GM18873 (cell line): ENCODE data around the gene AHCYL2.
"Not testable (repeated sequence)": the region's sequence is repeated elsewhere in the genome, so short reads cannot be mapped to it uniquely, and the experiment has no call there.

Experiments
- ATAC-seq: cut with Tn5 transposase; IDR thresholded peaks from one replicate; pipeline ENCODE4 v1.9.1; 2021; ENCODE audit warnings: mild to moderate bottlenecking, moderate library complexity, moderate number of reproducible peaks; ENCODE audit not compliant: unreplicated experiment, low FRiP score

Gene AHCYL2

GRCh38 chr7:129475931-129476330 lies 251.1 kb downstream of the AHCYL2 start:
- not testable (repeated sequence) for ATAC-seq

DNA sequence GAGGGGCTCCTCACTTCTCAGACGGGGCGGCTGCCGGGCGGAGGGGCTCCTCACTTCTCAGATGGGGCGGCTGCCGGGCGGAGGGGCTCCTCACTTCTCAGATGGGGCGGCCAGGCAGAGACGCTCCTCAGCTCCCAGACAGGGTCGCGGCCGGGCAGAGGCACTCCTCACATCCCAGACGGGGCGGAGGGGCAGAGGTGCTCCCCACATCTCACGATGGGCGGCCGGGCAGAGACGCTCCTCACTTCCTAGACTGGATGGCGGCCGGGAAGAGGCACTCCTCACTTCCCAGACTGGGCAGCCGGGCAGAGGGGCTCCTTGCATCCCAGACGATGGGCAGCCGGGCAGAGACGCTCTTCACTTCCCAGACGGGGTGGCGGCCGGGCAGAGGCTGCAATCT lies 251.6 kb downstream of the AHCYL2 start:
- not testable (repeated sequence) for ATAC-seq
